Measurements from ENCODE around the gene SNRNP70.
A peak's percentile ranks its signal among the peaks of the same experiment; 100 is the strongest.

SNRNP70 gene

DNA sequence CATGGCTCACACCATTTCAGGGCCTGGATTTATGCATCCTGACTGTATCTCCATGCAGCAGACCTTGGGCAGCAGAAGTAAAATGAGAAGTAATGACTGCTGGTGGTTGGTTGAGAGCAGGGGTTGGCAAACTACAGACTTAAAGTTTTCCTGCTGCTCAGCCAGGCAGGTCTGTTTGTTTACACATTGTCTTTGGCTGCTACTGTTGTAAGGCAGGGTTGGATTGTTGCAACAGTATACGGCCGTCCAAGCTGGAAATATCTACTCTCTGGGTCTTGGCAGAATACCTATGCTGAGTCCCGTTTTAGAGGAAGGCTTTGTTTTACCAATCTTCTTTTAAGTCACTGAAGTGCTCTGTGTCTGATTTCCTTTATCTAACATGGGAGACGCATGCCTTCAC, 13.5 kb downstream of the SNRNP70 start:
- no peak for DNase-seq
- Histone ChIP-seq H3K36me3 (ENCODE audit: control insufficient read depth, insufficient read depth, low read length) (peaks cover 71% of the 10 kb centered on the region), H3K4me3 (ENCODE audit: insufficient read depth, low read depth, low read length, poor library complexity, severe bottlenecking) (no peak overlapping the region), H3K27me3 (replicated peaks; ENCODE audit: control insufficient read depth, insufficient read depth, low read length, poor library complexity, severe bottlenecking) (no peaks in the 10 kb centered on the region), H3K4me1 (ENCODE audit: control insufficient read depth, insufficient read depth, low read length, poor library complexity, severe bottlenecking) (no peaks in the 10 kb centered on the region), H3K9me3 (ENCODE audit: control insufficient read depth, low read length) (no peaks in the 10 kb centered on the region), H3K27ac (ENCODE audit: insufficient read depth, low read length, poor library complexity, severe bottlenecking) (no peak overlapping the region)

GRCh38 chr19:49101160-49101559, 15.9 kb downstream of the SNRNP70 start:
- Histone ChIP-seq H3K4me3 (ENCODE audit: insufficient read depth, low read depth, low read length, poor library complexity, severe bottlenecking) (no peak overlapping the region), H3K27me3 (replicated peaks; ENCODE audit: control insufficient read depth, insufficient read depth, low read length, poor library complexity, severe bottlenecking) (no peaks in the 10 kb centered on the region), H3K9me3 (ENCODE audit: control insufficient read depth, low read length) (no peaks in the 10 kb centered on the region), H3K4me1 (ENCODE audit: control insufficient read depth, insufficient read depth, low read length, poor library complexity, severe bottlenecking) (no peaks in the 10 kb centered on the region), H3K36me3 (ENCODE audit: control insufficient read depth, insufficient read depth, low read length) (peaks cover 80% of the 10 kb centered on the region), H3K27ac (ENCODE audit: insufficient read depth, low read length, poor library complexity, severe bottlenecking) (no peak overlapping the region)
- DNase-seq, result no peak

GRCh38 chr19:49102303-49102702, 17.1 kb downstream of the SNRNP70 start:
- no peak overlapping the region for H3K27ac ChIP-seq (ENCODE audit: insufficient read depth, low read length, poor library complexity, severe bottlenecking)
- H3K27me3 ChIP-seq (replicated peaks; ENCODE audit: control insufficient read depth, insufficient read depth, low read length, poor library complexity, severe bottlenecking), result no peaks in the 10 kb centered on the region
- H3K4me1 ChIP-seq (ENCODE audit: control insufficient read depth, insufficient read depth, low read length, poor library complexity, severe bottlenecking), result no peaks in the 10 kb centered on the region
- DNase-seq, result no peak
- H3K4me3 ChIP-seq (ENCODE audit: insufficient read depth, low read depth, low read length, poor library complexity, severe bottlenecking), result no peak overlapping the region
- H3K36me3 ChIP-seq (ENCODE audit: control insufficient read depth, insufficient read depth, low read length), result peaks cover 87% of the 10 kb centered on the region
- H3K9me3 ChIP-seq (ENCODE audit: control insufficient read depth, low read length), result no peaks in the 10 kb centered on the region

DNA sequence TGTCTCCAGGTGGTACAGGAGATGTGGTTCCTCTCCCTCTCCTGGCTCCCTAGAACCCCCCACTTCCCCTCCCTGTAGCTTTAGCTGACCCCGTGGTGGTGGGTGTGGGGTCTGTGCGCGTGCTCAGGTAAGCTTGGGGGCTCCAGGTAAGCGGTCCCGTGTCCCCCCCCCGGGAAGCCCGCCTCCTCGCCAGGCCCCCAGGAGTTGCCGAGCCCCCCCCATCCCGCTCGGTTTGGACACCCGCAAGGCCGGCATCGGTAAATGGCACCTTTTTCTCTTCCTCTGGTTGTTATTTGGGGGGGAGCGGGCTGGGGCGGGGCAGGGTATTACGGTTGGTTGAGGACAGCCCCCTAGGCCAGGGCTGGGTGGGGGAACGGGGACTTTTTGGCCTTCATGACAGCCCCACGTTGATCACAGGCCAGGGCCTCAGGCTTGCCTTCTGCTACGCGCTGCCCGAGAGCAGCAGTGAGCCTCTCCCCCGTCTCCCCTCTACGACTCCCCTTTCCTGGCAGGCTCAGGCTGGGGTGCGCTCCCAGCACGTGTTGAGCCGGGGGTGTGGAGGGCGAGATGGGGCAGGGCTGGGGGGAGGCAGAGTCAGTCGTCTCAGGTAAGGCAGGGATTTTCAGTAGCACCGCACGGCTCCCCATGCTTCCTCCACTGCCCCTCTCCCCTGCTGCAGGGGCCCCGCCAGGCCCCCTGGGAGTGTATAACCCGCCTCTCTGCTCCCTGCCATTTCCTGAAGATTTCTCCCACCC, 18.3 kb downstream of the SNRNP70 start:
- H3K9me3 ChIP-seq (ENCODE audit: control insufficient read depth, low read length), result no peaks in the 10 kb centered on the region
- peaks cover 90% of the 10 kb centered on the region for H3K36me3 ChIP-seq (ENCODE audit: control insufficient read depth, insufficient read depth, low read length)
- no peaks in the 10 kb centered on the region for H3K27me3 ChIP-seq (replicated peaks; ENCODE audit: control insufficient read depth, insufficient read depth, low read length, poor library complexity, severe bottlenecking)
- H3K4me1 ChIP-seq (ENCODE audit: control insufficient read depth, insufficient read depth, low read length, poor library complexity, severe bottlenecking), result no peaks in the 10 kb centered on the region
- H3K27ac ChIP-seq (ENCODE audit: insufficient read depth, low read length, poor library complexity, severe bottlenecking), result no peak overlapping the region
- DNase-seq, result no peak
- no peak overlapping the region for H3K4me3 ChIP-seq (ENCODE audit: insufficient read depth, low read depth, low read length, poor library complexity, severe bottlenecking)

DNA sequence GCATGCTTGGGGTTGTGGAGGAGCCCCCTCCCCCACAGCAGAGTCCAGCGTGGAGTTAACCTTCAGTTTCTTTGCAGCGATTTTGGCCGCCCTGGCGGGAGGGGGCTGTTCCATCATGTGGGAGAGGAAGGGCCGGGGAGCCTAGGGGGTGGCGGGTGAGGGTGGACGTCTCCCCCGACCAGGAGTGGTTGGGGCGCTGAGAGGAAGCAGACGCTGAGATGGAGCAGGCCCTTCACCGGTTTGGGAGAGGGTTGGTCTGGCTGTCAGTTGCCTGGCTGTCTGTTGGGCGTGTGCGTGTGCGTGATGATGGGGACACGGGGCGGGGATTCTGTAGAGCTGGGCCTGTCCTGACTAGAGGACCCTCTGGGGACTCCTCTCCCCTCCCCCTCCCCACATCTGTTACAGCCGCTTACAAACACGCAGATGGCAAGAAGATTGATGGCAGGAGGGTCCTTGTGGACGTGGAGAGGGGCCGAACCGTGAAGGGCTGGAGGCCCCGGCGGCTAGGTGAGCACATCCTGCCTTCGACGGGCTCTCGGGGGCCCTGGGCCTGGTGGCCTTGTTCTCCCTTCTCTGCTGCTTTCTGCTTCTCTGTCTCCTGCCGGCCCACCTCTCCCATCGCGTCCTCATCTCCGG, 19.1 kb downstream of the SNRNP70 start:
- H3K27me3 ChIP-seq (replicated peaks; ENCODE audit: control insufficient read depth, insufficient read depth, low read length, poor library complexity, severe bottlenecking), result no peaks in the 10 kb centered on the region
- no peak overlapping the region for H3K27ac ChIP-seq (ENCODE audit: insufficient read depth, low read length, poor library complexity, severe bottlenecking)
- H3K9me3 ChIP-seq (ENCODE audit: control insufficient read depth, low read length), result no peaks in the 10 kb centered on the region
- H3K4me3 ChIP-seq (ENCODE audit: insufficient read depth, low read depth, low read length, poor library complexity, severe bottlenecking), result no peak overlapping the region
- H3K4me1 ChIP-seq (ENCODE audit: control insufficient read depth, insufficient read depth, low read length, poor library complexity, severe bottlenecking), result no peaks in the 10 kb centered on the region
- no peak for DNase-seq
- peaks cover 87% of the 10 kb centered on the region for H3K36me3 ChIP-seq (ENCODE audit: control insufficient read depth, insufficient read depth, low read length)

- no peak overlapping the region for H3K27ac ChIP-seq (ENCODE audit: insufficient read depth, low read length, poor library complexity, severe bottlenecking)
- no peak overlapping the region for H3K4me3 ChIP-seq (ENCODE audit: insufficient read depth, low read depth, low read length, poor library complexity, severe bottlenecking)
- no peaks in the 10 kb centered on the region for H3K27me3 ChIP-seq (replicated peaks; ENCODE audit: control insufficient read depth, insufficient read depth, low read length, poor library complexity, severe bottlenecking)
- peak in 2 of 3 donors; percentile 9 to 43 for DNase-seq
- H3K36me3 ChIP-seq (ENCODE audit: control insufficient read depth, insufficient read depth, low read length), result peaks cover 66% of the 10 kb centered on the region
- H3K4me1 ChIP-seq (ENCODE audit: control insufficient read depth, insufficient read depth, low read length, poor library complexity, severe bottlenecking), result no peaks in the 10 kb centered on the region
- H3K9me3 ChIP-seq (ENCODE audit: control insufficient read depth, low read length), result no peaks in the 10 kb centered on the region
Observed at GRCh38 chr19:49106648-49107135, 21.4 kb downstream of the SNRNP70 start.

- Histone ChIP-seq H3K27me3 (replicated peaks; ENCODE audit: control insufficient read depth, insufficient read depth, low read length, poor library complexity, severe bottlenecking) (no peaks in the 10 kb centered on the region), H3K4me1 (ENCODE audit: control insufficient read depth, insufficient read depth, low read length, poor library complexity, severe bottlenecking) (no peaks in the 10 kb centered on the region), H3K4me3 (ENCODE audit: insufficient read depth, low read depth, low read length, poor library complexity, severe bottlenecking) (no peak overlapping the region), H3K36me3 (ENCODE audit: control insufficient read depth, insufficient read depth, low read length) (peaks cover 56% of the 10 kb centered on the region), H3K27ac (ENCODE audit: insufficient read depth, low read length, poor library complexity, severe bottlenecking) (no peak overlapping the region), H3K9me3 (ENCODE audit: control insufficient read depth, low read length) (no peaks in the 10 kb centered on the region)
- DNase-seq, result no peak
Observed at GRCh38 chr19:49107625-49108459, 22.6 kb downstream of the SNRNP70 start.

- no peaks in the 10 kb centered on the region for H3K27me3 ChIP-seq (replicated peaks; ENCODE audit: control insufficient read depth, insufficient read depth, low read length, poor library complexity, severe bottlenecking)
- H3K4me3 ChIP-seq (ENCODE audit: insufficient read depth, low read depth, low read length, poor library complexity, severe bottlenecking), result no peak overlapping the region
- H3K36me3 ChIP-seq (ENCODE audit: control insufficient read depth, insufficient read depth, low read length), result peaks cover 45% of the 10 kb centered on the region
Observed at GRCh38 chr19:49109051-49109450, 23.8 kb downstream of the SNRNP70 start.

GRCh38 chr19:49109569-49110233, 24.4 kb downstream of the SNRNP70 start:
- peaks cover 13% of the 10 kb centered on the region for H3K4me1 ChIP-seq (ENCODE audit: control insufficient read depth, insufficient read depth, low read length, poor library complexity, severe bottlenecking)
- H3K27ac ChIP-seq (ENCODE audit: insufficient read depth, low read length, poor library complexity, severe bottlenecking), result no peak overlapping the region
- DNase-seq, result no peak
- no peaks in the 10 kb centered on the region for H3K27me3 ChIP-seq (replicated peaks; ENCODE audit: control insufficient read depth, insufficient read depth, low read length, poor library complexity, severe bottlenecking)
- peaks cover 39% of the 10 kb centered on the region for H3K36me3 ChIP-seq (ENCODE audit: control insufficient read depth, insufficient read depth, low read length)
- no peaks in the 10 kb centered on the region for H3K9me3 ChIP-seq (ENCODE audit: control insufficient read depth, low read length)
- H3K4me3 ChIP-seq (ENCODE audit: insufficient read depth, low read depth, low read length, poor library complexity, severe bottlenecking), result no peak overlapping the region

More at GRCh38 chr19:49109051-49109450, 23.8 kb downstream of the SNRNP70 start:
- no peak overlapping the region for H3K27ac ChIP-seq (ENCODE audit: insufficient read depth, low read length, poor library complexity, severe bottlenecking)
- peaks cover 10% of the 10 kb centered on the region for H3K4me1 ChIP-seq (ENCODE audit: control insufficient read depth, insufficient read depth, low read length, poor library complexity, severe bottlenecking)
- DNase-seq, result no peak
- H3K9me3 ChIP-seq (ENCODE audit: control insufficient read depth, low read length), result no peaks in the 10 kb centered on the region
